PFSK-1 (cell line): ENCODE results near the gene IFT81.

Source experiments
- FOXP2 ChIP-seq: optimal IDR thresholded peaks from 2 replicates; pipeline ENCODE3; 2011; ENCODE audit warnings: borderline replicate concordance, control low read depth, inconsistent platforms; ENCODE audit not compliant: insufficient read depth; ENCODE audit errors: extremely low read length, extremely low read depth
- POLR2AphosphoS5 ChIP-seq: IDR thresholded peaks from 2 replicates; pipeline ENCODE4 v1.6.1; 2012; ENCODE audit warnings: low read depth, mild to moderate bottlenecking, control low read depth, low read length, moderate library complexity
- SIN3A ChIP-seq: IDR thresholded peaks from 2 replicates; pipeline ENCODE4 v1.6.1; 2012; ENCODE audit warnings: mild to moderate bottlenecking, low read length, moderate library complexity, borderline replicate concordance; ENCODE audit not compliant: insufficient read depth
- TAF1 ChIP-seq: IDR thresholded peaks from 2 replicates; pipeline ENCODE4 v1.6.1; 2012; ENCODE audit warnings: low read length, control low read depth, borderline replicate concordance; ENCODE audit not compliant: insufficient read depth
- TF ChIP-seq, protein P1 (sequence below), 2 experiments: IDR thresholded peaks; 2 replicates each; pipeline versions ENCODE4 v1.6.1 to v1.8.0; 2011 to 2012; ENCODE audit warnings: low read depth in 2 of 2, low read length in 2 of 2, control low read depth in 1 of 2, inconsistent platforms in 1 of 2, mild to moderate bottlenecking in 1 of 2, moderate library complexity in 1 of 2; ENCODE audit not compliant: insufficient read depth in 1 of 2

Gene IFT81

DNA sequence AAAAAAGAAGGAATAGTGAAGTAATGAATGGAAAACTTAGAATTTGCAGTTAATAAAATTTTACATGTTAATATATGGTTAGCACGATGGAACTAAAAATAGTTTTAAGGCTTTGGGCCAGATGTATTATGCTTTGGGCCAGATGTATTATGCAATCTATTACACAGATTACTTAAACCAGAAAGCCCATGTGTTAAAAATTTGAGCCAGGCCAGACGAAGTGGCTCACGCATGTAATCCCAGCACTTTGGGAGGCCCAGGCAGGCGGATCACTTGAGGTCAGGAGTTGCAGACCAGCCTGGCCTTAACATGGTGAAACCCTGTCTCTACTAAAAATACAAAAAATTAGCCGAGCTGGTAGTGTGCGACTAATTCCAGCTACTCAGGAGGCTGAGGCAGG lies 17.2 kb downstream of the IFT81 start:
- TF ChIP-seq, protein P1, sequence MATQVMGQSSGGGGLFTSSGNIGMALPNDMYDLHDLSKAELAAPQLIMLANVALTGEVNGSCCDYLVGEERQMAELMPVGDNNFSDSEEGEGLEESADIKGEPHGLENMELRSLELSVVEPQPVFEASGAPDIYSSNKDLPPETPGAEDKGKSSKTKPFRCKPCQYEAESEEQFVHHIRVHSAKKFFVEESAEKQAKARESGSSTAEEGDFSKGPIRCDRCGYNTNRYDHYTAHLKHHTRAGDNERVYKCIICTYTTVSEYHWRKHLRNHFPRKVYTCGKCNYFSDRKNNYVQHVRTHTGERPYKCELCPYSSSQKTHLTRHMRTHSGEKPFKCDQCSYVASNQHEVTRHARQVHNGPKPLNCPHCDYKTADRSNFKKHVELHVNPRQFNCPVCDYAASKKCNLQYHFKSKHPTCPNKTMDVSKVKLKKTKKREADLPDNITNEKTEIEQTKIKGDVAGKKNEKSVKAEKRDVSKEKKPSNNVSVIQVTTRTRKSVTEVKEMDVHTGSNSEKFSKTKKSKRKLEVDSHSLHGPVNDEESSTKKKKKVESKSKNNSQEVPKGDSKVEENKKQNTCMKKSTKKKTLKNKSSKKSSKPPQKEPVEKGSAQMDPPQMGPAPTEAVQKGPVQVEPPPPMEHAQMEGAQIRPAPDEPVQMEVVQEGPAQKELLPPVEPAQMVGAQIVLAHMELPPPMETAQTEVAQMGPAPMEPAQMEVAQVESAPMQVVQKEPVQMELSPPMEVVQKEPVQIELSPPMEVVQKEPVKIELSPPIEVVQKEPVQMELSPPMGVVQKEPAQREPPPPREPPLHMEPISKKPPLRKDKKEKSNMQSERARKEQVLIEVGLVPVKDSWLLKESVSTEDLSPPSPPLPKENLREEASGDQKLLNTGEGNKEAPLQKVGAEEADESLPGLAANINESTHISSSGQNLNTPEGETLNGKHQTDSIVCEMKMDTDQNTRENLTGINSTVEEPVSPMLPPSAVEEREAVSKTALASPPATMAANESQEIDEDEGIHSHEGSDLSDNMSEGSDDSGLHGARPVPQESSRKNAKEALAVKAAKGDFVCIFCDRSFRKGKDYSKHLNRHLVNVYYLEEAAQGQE (IDR thresholded peaks at IDR 0.05; ENCODE audit: insufficient read depth in 1 of 2, low read depth in 2 of 2, low read length in 2 of 2), result no peak
- TF ChIP-seq FOXP2, result no peak
- TF ChIP-seq POLR2AphosphoS5, result no peak
- TF ChIP-seq TAF1, result no peak
- TF ChIP-seq SIN3A, result no peak

DNA sequence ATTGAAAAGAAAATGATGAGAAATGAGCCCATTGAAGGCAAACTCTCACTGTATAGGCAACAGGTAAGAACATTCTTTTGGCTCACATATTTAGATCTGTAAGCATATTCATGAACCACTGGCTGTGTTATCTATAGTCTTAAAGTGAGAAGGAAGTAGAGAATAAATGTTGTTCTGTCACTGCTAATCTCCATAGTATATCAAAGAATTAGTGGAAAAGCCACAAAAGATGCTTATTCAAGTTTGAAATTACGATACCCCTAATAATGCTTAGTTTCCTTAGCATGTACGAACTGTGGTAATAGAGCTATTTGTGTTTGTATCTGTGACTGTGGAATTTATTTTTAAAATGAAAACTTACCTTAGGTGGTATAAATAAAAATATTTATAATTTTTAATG lies 22.8 kb downstream of the IFT81 start:
- TF ChIP-seq, protein P1 (IDR thresholded peaks at IDR 0.05; ENCODE audit: insufficient read depth in 1 of 2, low read depth in 2 of 2, low read length in 2 of 2), result no peak
- TF ChIP-seq POLR2AphosphoS5, result no peak
- no peak for TF ChIP-seq SIN3A
- no peak for TF ChIP-seq TAF1
- no peak for TF ChIP-seq FOXP2

DNA sequence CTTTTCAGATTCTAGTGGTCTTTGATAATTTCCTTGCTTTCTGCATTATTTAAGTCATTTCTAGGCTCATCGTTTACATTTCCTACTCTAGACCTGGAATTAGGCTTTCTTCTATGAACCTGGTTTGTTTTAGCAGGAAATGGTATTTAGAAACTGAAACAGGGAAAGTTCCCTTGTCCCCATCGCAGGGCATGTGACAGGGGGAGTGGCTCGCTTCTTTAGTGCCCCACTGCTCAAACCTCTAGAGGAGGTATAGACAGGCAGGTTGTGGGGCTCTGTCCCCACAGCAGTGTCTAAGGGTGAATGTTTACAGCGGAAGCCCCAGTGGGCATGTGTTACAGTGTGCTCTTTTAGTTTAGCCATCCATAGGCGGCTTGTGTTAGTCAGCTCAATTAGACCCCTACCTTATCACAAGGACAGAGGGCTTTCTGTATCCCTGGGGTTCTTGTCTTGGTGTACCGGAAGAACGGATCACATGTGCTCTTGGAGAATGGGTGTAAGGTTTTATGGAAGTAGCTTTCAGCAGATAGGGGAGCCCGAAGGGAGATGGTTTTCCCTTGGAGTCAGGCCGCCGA lies 25.0 kb downstream of the IFT81 start:
- TF ChIP-seq, protein P1 (IDR thresholded peaks at IDR 0.05; ENCODE audit: insufficient read depth in 1 of 2, low read depth in 2 of 2, low read length in 2 of 2), result no peak
- no peak for TF ChIP-seq SIN3A
- TF ChIP-seq TAF1, result no peak
- TF ChIP-seq FOXP2, result no peak

DNA sequence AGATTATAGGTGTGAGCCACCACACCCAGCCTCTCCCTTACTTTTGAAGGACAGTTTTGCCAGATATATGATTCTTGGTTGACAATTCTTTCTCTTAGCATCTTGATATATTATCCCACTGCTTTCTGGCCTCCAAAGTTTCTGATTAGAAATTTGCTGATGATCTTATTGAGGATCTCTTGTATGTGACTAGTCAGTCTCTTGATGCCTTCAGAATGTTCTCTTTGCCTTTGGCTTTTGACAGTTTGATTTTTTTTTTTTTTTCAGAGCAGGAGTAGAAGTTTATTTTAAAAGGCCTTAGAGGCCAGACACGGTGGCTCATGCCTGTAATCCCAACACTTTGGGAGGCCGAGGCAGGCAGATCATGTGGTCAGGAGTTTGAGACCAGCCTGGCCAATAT lies 32.6 kb downstream of the IFT81 start:
- TF ChIP-seq POLR2AphosphoS5, result no peak
- TF ChIP-seq, protein P1 (IDR thresholded peaks at IDR 0.05; ENCODE audit: insufficient read depth in 1 of 2, low read depth in 2 of 2, low read length in 2 of 2), result no peak
- TF ChIP-seq FOXP2, result no peak
- TF ChIP-seq SIN3A, result no peak
- TF ChIP-seq TAF1, result no peak

DNA sequence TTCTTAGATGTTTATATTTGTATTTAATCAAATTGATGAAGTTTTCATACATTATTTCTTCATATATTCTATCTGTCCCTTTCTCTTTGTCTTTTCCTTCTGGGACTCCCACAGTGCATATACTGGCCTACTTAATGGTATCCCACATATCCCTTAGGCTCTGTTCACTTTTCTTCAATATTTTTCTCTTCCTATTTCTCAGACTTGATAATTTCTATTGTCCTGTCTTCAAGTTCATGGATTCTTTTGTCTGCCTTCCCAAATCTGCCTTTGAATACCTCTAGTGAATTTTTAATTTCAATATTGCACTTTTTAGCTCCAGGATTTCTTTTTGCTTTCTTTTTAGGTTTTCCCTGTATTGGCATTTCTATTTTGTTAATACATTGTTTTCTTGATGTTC lies 33.4 kb downstream of the IFT81 start:
- TF ChIP-seq SIN3A, result no peak
- TF ChIP-seq TAF1, result no peak
- TF ChIP-seq, protein P1 (IDR thresholded peaks at IDR 0.05; ENCODE audit: insufficient read depth in 1 of 2, low read depth in 2 of 2, low read length in 2 of 2), result no peak
- no peak for TF ChIP-seq FOXP2
- no peak for TF ChIP-seq POLR2AphosphoS5
